ENCODE data around the gene LCORL. TPM values are rescaled to one million over a fixed set of nuclear protein-coding genes. Genes with fewer than 3 reads are reported as not detected.
"Not testable (repeated sequence)": the region's sequence is repeated elsewhere in the genome, so short reads cannot be mapped to it uniquely, and the experiment has no call there.

The LCORL gene
- total and polyA plus RNA-seq, 2 donors (not counting 3 experiments of a cell fraction or from before 2014, with no cell fraction given), result 2.8 to 23.9 TPM

GRCh38 chr4:17865866-17866363, 155.6 kb downstream of the LCORL start:
- Histone ChIP-seq H3K27ac (ENCODE audit: insufficient read depth, low read depth, low read length) (no peak overlapping the region), H3K27me3 (ENCODE audit: control insufficient read depth in 2 of 2, insufficient read depth in 2 of 2, low read length in 2 of 2) (no peaks in the 10 kb centered on the region), H3K4me2 (ENCODE audit: insufficient read depth, low read length) (no peak overlapping the region), H3K36me3 (ENCODE audit: control insufficient read depth in 2 of 2, extremely low read depth in 1 of 2, insufficient read depth in 2 of 2, low read length in 2 of 2) (no peaks in the 10 kb centered on the region), H3K9me1 (replicated peaks; ENCODE audit: control insufficient read depth, extremely low read depth, insufficient read depth, low read length) (no peaks in the 10 kb centered on the region), H3K9ac (replicated peaks; ENCODE audit: extremely low read depth, insufficient read depth, low read length) (no peak overlapping the region), H3K79me2 (ENCODE audit: control insufficient read depth, insufficient read depth, low read length) (no peaks in the 10 kb centered on the region), H3K4me3 (replicated peaks in 1 of 3; ENCODE audit: insufficient read depth in 1 of 3, low read depth in 1 of 3, low read length in 3 of 3) (no peak overlapping the region), H3K4me1 (ENCODE audit: control insufficient read depth, extremely low read depth, insufficient read depth, low read length) (no peaks in the 10 kb centered on the region), H4K20me1 (replicated peaks; ENCODE audit: control insufficient read depth, extremely low read depth, insufficient read depth, low read length) (no peaks in the 10 kb centered on the region), H2AFZ (ENCODE audit: low read depth, low read length) (no peak overlapping the region), H3K9me3 (replicated peaks; ENCODE audit: control insufficient read depth, insufficient read depth, low read length) (no peaks in the 10 kb centered on the region)
- FAIRE-seq, result no peak
- POLR2A ChIA-PET, result no interaction called here
- dilution Hi-C loops (cut with MboI; ENCODE audit: extremely low pct_ligation_motif_present, low sequenced_read_pairs), result no loop called here
- CTCF ChIA-PET, result no interaction called here
- intact Hi-C loops (cut with micrococcal nuclease), result no loop called here
- TF ChIP-seq MYC (IDR thresholded peaks at IDR 0.05; ENCODE audit: low read depth, low read length) (no peak), POLR2AphosphoS5 (IDR thresholded peaks at IDR 0.05; ENCODE audit: insufficient read depth, low read depth, low read length) (no peak), POLR2A (IDR thresholded peaks at IDR 0.05; ENCODE audit: low read depth, low read length) (no peak), FOS (IDR thresholded peaks at IDR 0.05; ENCODE audit: borderline replicate concordance, insufficient read depth, low read length) (no peak), EZH2 (IDR thresholded peaks at IDR 0.05; ENCODE audit: borderline replicate concordance, low read depth, low read length, severe bottlenecking) (no peak), GATA2 (IDR thresholded peaks at IDR 0.05; ENCODE audit: insufficient read depth, insufficient read length, low read depth, low read length) (no peak), JUN (IDR thresholded peaks at IDR 0.05; ENCODE audit: borderline replicate concordance, insufficient read depth, insufficient read length, low read depth) (no peak), MAX (IDR thresholded peaks at IDR 0.05; ENCODE audit: insufficient read depth, insufficient read length) (no peak)
- TF ChIP-seq, protein P1, sequence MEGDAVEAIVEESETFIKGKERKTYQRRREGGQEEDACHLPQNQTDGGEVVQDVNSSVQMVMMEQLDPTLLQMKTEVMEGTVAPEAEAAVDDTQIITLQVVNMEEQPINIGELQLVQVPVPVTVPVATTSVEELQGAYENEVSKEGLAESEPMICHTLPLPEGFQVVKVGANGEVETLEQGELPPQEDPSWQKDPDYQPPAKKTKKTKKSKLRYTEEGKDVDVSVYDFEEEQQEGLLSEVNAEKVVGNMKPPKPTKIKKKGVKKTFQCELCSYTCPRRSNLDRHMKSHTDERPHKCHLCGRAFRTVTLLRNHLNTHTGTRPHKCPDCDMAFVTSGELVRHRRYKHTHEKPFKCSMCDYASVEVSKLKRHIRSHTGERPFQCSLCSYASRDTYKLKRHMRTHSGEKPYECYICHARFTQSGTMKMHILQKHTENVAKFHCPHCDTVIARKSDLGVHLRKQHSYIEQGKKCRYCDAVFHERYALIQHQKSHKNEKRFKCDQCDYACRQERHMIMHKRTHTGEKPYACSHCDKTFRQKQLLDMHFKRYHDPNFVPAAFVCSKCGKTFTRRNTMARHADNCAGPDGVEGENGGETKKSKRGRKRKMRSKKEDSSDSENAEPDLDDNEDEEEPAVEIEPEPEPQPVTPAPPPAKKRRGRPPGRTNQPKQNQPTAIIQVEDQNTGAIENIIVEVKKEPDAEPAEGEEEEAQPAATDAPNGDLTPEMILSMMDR (IDR thresholded peaks at IDR 0.05; ENCODE audit: extremely low read depth in 1 of 2, insufficient read depth in 1 of 2, low read depth in 1 of 2, low read length in 2 of 2), result no peak
- no peak for DNase-seq (ENCODE audit: low read depth, low spot score)
- BruUV-seq (replicated peaks), result no TSS peak

DNA sequence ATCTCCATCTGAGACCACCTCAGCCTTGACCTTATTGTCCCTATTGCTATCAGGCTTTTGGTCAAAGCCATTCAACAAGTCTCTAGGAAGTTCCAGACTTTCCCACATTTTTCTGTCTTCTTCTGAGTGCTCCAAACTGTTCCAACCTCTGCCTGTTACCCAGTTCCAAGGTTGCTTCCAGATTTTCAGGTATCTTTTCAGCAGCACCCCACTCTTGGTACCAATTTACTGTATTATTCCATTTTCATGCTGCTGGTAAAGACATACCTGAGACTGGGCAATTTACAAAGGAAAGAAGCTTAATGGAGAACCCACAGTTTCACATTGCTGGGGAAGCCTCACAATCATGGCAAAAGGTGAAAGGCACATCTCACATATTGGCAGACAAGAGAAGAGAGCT, 159.6 kb downstream of the LCORL start:
- H3K4me2 ChIP-seq (ENCODE audit: insufficient read depth, low read length); H3K4me3 ChIP-seq (replicated peaks in 1 of 3; ENCODE audit: insufficient read depth in 1 of 3, low read depth in 1 of 3, low read length in 3 of 3); H3K79me2 ChIP-seq (ENCODE audit: control insufficient read depth, insufficient read depth, low read length); H2AFZ ChIP-seq (ENCODE audit: low read depth, low read length); H4K20me1 ChIP-seq (replicated peaks; ENCODE audit: control insufficient read depth, extremely low read depth, insufficient read depth, low read length); H3K27ac ChIP-seq (ENCODE audit: insufficient read depth, low read depth, low read length); POLR2A ChIA-PET; FAIRE-seq; BruUV-seq (replicated peaks); H3K36me3 ChIP-seq (ENCODE audit: control insufficient read depth in 2 of 2, extremely low read depth in 1 of 2, insufficient read depth in 2 of 2, low read length in 2 of 2); H3K27me3 ChIP-seq (ENCODE audit: control insufficient read depth in 2 of 2, insufficient read depth in 2 of 2, low read length in 2 of 2); DNase-seq (ENCODE audit: low read depth, low spot score); intact Hi-C loops (cut with micrococcal nuclease); CTCF ChIA-PET; H3K9me3 ChIP-seq (replicated peaks; ENCODE audit: control insufficient read depth, insufficient read depth, low read length); H3K9me1 ChIP-seq (replicated peaks; ENCODE audit: control insufficient read depth, extremely low read depth, insufficient read depth, low read length); H3K9ac ChIP-seq (replicated peaks; ENCODE audit: extremely low read depth, insufficient read depth, low read length); dilution Hi-C loops (cut with MboI; ENCODE audit: extremely low pct_ligation_motif_present, low sequenced_read_pairs); H3K4me1 ChIP-seq (ENCODE audit: control insufficient read depth, extremely low read depth, insufficient read depth, low read length): not testable (repeated sequence)

Measured in endothelial cell of umbilical vein (primary cell).